Hematopoietic multipotent progenitor cell (in vitro differentiated cells): ENCODE data around the gene SNCB. TPM values are rescaled to one million over a fixed set of nuclear protein-coding genes. Genes with fewer than 3 reads are reported as not detected.

Experiments used
- DNase-seq, 3 donors: peaks; one replicate each; pipeline ENCODE4 v3.0.0-alpha.2; 2011 to 2015; ENCODE audit warnings: low read depth in 2 of 3, low spot score in 2 of 3
- small RNA-seq: library from RNA; depleted of rRNA; stranded (forward); fragments of <200 nt; gene quantifications from one replicate; pipeline ENCODE3, GENCODE V24; 2012
- total RNA-seq: library from RNA; depleted of rRNA; stranded (reverse); fragments of >200 nt; gene quantifications from one replicate; pipeline ENCODE4 v1.2.3, GENCODE V29; 2012

Gene SNCB
- total RNA-seq, 1 donor, result not detected

GRCh38 chr5:176579323-176579722 lies 51.0 kb downstream of the SNCB start:
- no peak for DNase-seq

- peak in 1 of 3 donors; percentile 45 for DNase-seq
These were observed 51.9 kb downstream of the SNCB start for GRCh38 chr5:176578391-176578808.

GRCh38 chr5:176577312-176578176 lies 52.8 kb downstream of the SNCB start:
- DNase-seq, result no peak

GRCh38 chr5:176575488-176576422 lies 54.6 kb downstream of the SNCB start:
- DNase-seq, result no peak

- DNase-seq, result no peak
These were observed 55.3 kb downstream of the SNCB start for GRCh38 chr5:176575066-176575465.

DNA sequence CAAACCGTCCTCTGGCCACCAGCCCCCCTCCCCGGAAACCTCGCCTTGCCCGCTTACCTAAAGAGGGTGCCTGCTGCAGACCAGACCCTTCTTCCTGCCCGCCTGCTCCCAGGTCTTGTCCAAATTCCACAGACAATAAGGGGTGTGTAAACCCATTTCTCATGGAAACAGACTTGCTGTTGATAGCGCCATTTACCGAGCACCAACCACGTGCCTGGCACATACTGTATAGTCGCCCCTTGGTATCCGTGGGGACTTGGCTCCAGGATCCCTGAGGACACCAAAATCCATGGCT lies 56.1 kb downstream of the SNCB start:
- DNase-seq, result no peak

GRCh38 chr5:176573564-176574296 lies 56.6 kb downstream of the SNCB start:
- peak; percentile 57 to 72 (median 58) for DNase-seq

Small RNA genes within 50 kb of the gene (small RNA-seq; reads per million reads assigned to genes)
- gene MIR4281, result not detected

Other genes starting within 250 kb of the SNCB start
- 16.7 TPM for gene NOP16, start 241.9 kb downstream of the SNCB start, total RNA-seq
- gene HIGD2A, start 241.8 kb downstream of the SNCB start, total RNA-seq, result 108 TPM
- 48.7 TPM for gene CLTB, start 214.0 kb downstream of the SNCB start, total RNA-seq
- 15.9 TPM for gene FAF2, start 182.1 kb downstream of the SNCB start, total RNA-seq
- 39.9 TPM for gene RNF44, start 93.1 kb downstream of the SNCB start, total RNA-seq
- gene CDHR2, start 81.2 kb downstream of the SNCB start, total RNA-seq, result under 0.01 TPM
- under 0.01 TPM for gene GPRIN1, start 20.4 kb downstream of the SNCB start, total RNA-seq
- gene EIF4E1B, start 141 bp upstream of the SNCB start, total RNA-seq, result not detected
- gene TSPAN17, start 16.9 kb upstream of the SNCB start, total RNA-seq, result 21.0 TPM
- not detected for gene UNC5A, start 180.0 kb upstream of the SNCB start, total RNA-seq